Motor neuron (in vitro differentiated cells): ENCODE data around the gene OR2F1. TPM values are rescaled to one million over a fixed set of nuclear protein-coding genes. Genes with fewer than 3 reads are reported as not detected.
A peak's percentile ranks its signal among the peaks of the same experiment; 100 is the strongest.

Source experiments
- ATAC-seq, 8 experiments: fragments of 200-7000 bp; cut with Tn5 transposase; replicated peaks in 6 of 8; 2 replicates each; pipeline ENCODE4 v1.8.0; 2021; ENCODE audit warnings: mild to moderate bottlenecking in 8 of 8, moderate library complexity in 8 of 8
- H3K27ac ChIP-seq, 2 donors: fragments of 250-450 bp; sonication (Bioruptor Pico); 2 replicates each; pipeline ENCODE4 v1.9.0; 2021; ENCODE audit warnings: antibody characterized with exemption in 2 of 2, mild to moderate bottlenecking in 2 of 2, moderate library complexity in 1 of 2
- H3K4me1 ChIP-seq, 2 donors: fragments of 250-450 bp; sonication (Bioruptor Pico); replicated peaks in 1 of 2; 2 replicates each; pipeline ENCODE4 v1.6.1; 2021; ENCODE audit warnings: antibody characterized with exemption in 2 of 2, mild to moderate bottlenecking in 2 of 2, moderate library complexity in 1 of 2
- H3K4me3 ChIP-seq, 5 donors: fragments of 250-450 bp; sonication (Bioruptor Pico); 2 replicates each; pipeline ENCODE4 v1.9.0; 2021; ENCODE audit warnings: antibody characterized with exemption in 5 of 5, mild to moderate bottlenecking in 5 of 5, moderate library complexity in 4 of 5
- WGBS, 10 experiments: fragments of 450-650 bp; shearing (Covaris generic); methylation state at CpG; one replicate each; pipeline ENCODE4 v1.0.0; 2022; 5-methylcytosine and 5-hydroxymethylcytosine counted together
- in situ Hi-C, 9 experiments: fragments of 400-800 bp; cut with MboI; loops; one replicate each; pipeline ENCODE4 v1.15.0; 2021; ENCODE audit warnings: low sequenced_read_pairs in 9 of 9, low pct_unique_long_range_greater_than_20kb in 2 of 9; ENCODE audit not compliant: unreplicated experiment in 9 of 9
- total RNA-seq, 8 experiments: library from RNA; unstranded; fragments of 300-600 nt; gene quantifications; 2 replicates each; pipeline versions ENCODE4 v1.2.3 to v1.2.4, GENCODE V29; 2022

The OR2F1 gene, protein sequence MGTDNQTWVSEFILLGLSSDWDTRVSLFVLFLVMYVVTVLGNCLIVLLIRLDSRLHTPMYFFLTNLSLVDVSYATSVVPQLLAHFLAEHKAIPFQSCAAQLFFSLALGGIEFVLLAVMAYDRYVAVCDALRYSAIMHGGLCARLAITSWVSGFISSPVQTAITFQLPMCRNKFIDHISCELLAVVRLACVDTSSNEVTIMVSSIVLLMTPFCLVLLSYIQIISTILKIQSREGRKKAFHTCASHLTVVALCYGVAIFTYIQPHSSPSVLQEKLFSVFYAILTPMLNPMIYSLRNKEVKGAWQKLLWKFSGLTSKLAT
- under 1 TPM in 5 of 8 experiments, not detected in 3; 0.05 to 0.76 (median 0.22) TPM for total RNA-seq

DNA sequence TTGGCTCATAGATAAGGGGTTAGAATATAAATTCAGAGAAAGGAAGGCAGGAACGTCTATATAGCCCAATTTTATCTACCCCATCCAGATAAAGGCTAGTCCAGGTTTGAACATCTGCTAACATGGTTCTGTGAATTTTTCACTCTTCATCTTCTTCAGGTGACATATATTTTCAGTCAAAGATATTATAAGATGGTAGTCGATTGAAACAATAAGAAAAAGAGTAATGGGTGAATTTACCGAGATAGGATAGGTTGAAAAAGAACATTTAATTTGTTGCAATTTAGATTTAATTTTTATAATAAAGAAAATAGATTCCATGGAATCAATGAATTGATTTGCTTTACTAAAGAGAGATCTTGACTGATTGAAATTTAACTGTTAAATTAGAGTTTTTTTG lies at the start of gene OR2F1:
Gene OR2F1, plus strand, starts transcription at position 301 of the 400 bp plus-strand sequence. CDS start 5,127 bp downstream, outside the sequence.
- no peak within 1 kb of the TSS for H3K4me3 ChIP-seq
- WGBS, 10 experiments, result 36 to 92% (median 75%) methylated on average over 2 to 3 of the region's 3 CpGs
- no peak for ATAC-seq
- no peak within 1 kb of the TSS for H3K27ac ChIP-seq
- H3K4me1 ChIP-seq, result peaks cover 0 to 4% of the 10 kb centered on the region in 2 donors
- in situ Hi-C loops, result no loop called here

DNA sequence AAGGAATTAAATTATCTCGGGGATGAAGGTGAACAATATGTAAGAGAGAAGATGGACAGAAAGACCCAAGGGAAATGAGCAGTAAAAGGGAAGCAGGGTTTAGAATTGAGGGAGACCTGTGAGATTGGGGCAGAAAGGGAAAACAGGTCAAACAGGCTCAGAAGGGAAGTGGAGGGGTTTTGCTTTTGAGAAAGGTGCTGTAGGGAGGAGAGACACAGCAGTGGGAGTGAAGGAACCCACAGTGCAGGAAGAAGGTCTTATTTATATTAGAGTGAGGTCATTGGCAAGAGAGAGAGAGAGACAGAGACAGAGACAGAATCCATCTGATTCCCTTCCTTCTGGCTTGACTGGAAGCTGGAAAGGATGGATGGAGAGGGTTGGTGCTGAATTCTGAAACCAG lies 49.1 kb upstream of the OR2F1 start:
- H3K27ac ChIP-seq, result no peak overlapping the region
- no peak for ATAC-seq
- peaks cover 0 to 2% of the 10 kb centered on the region in 2 donors for H3K4me1 ChIP-seq
- no peak overlapping the region for H3K4me3 ChIP-seq
- in situ Hi-C loops, result loop anchor here in 1 of 9 experiments (25.0 kb wide), 1 partner anchor 107 kb away; the partner anchor contains the start of gene OR6B1
- 29 to 100% (median 68%) methylated on average over 1 of the region's 1 CpG; no CpG with 5 or more reads in 4 of the 10 experiments for WGBS, 10 experiments

DNA sequence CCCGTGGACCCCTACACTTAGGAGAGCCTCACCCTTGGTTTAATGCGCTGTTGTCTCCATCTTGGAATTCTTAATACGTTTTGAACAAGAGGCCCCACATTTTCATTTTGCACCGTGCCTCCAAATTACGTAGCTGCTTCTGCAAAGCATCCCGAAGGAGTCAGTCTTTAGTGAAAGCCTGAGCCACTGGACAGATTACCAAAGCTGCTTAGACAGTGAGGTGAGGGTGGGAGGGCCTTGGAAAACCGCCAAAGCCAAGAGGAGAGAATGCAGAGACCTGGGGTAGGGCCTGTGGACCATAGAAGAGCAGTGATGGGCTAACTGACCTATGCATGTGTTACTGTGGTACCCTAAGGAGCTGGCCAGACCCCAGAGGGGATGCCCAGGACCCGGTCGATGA lies 48.5 kb upstream of the OR2F1 start:
- in situ Hi-C loops, result loop anchor here in 1 of 9 experiments (25.0 kb wide), 1 partner anchor 106 kb away; the partner anchor contains the start of gene OR6B1
- no peaks in the 10 kb centered on the region for H3K4me1 ChIP-seq
- no peak overlapping the region for H3K27ac ChIP-seq
- H3K4me3 ChIP-seq, result no peak overlapping the region
- ATAC-seq, result no peak
- WGBS, 10 experiments, result 79 to 95% (median 90%) methylated on average over 2 to 9 of the region's 9 CpGs; no CpG with 5 or more reads in 1 of the 10 experiments

DNA sequence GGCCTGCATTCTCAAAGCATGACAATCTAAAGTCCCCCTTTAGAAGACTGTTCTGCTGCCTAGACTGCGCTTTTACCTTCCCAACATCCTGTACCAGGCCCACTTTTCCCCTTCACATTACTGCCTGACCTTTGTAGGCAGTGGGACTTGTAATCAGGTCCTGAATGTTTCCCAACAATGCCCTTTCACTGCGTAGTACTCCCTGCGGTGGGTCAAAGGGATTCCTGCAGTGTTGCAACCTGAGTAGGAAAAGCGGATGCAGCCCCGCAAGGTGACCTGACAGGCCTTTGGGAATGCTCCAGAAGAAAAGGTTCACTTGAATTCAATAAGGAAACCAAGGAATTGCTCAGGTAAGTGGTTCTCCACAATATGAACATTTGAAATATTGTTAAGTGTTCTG lies 47.7 kb upstream of the OR2F1 start:
- H3K4me1 ChIP-seq, result no peaks in the 10 kb centered on the region
- WGBS, 10 experiments, result 67 to 100% (median 96%) methylated on average over 1 to 4 of the region's 5 CpGs; no CpG with 5 or more reads in 4 of the 10 experiments
- in situ Hi-C loops, result loop anchor here in 1 of 9 experiments (25.0 kb wide), 1 partner anchor 105 kb away; the partner anchor contains the start of gene OR6B1
- H3K4me3 ChIP-seq, result no peak overlapping the region
- ATAC-seq, result no peak
- no peak overlapping the region for H3K27ac ChIP-seq

DNA sequence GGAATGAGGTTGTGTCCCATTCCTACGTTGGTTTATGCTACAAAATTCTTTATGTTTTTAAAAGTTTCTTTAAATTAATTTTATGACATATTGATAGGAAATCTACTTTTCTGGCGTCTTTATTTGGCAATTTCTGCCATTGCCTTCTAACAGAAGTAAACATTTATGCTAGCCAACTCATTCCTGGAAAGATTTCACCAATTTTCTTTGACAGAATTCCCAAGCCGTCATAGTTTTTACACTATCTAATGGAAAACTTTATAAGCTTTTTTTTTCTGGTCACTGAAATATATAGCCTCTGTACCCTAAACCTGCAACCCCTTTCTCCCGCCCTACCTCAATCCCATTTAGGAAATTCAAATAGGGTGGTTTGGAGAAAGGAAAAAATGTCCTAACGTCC lies 46.5 kb upstream of the OR2F1 start:
- WGBS, 10 experiments, result 5 to 100% (median 72%) methylated on average over 2 to 5 of the region's 5 CpGs
- in situ Hi-C loops, result loop anchor here in 1 of 9 experiments (25.0 kb wide), 1 partner anchor 104 kb away; the partner anchor contains the start of gene OR6B1
- ATAC-seq, result no peak
- Histone ChIP-seq H3K4me1 (no peaks in the 10 kb centered on the region), H3K27ac (no peak overlapping the region), H3K4me3 (no peak overlapping the region)

DNA sequence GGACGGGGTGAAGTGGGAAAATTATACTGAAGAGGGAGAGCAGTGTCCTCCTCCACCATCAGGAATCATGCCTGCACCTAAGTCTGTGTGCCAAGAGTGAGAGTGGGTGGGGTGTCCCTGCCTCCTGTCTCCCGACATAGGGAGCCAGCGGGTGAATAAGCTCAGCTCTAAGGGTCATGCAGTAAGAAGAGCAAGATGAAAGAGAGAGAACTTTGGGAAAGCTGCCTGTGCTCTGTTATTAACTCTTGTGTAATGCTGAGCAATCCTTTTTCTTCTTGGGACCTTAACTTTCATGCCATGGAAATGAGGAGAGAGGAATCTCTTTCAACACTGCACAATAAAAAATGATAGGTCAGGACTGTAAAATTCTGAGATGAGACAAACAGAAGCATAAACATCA lies 44.8 kb upstream of the OR2F1 start:
- WGBS, 10 experiments, result 0 to 95% (median 49%) methylated on average over 1 to 3 of the region's 3 CpGs; no CpG with 5 or more reads in 4 of the 10 experiments
- H3K4me1 ChIP-seq, result no peaks in the 10 kb centered on the region
- no peak overlapping the region for H3K27ac ChIP-seq
- in situ Hi-C loops, result loop anchor here in 1 of 9 experiments (25.0 kb wide), 1 partner anchor 102 kb away; the partner anchor contains the start of gene OR6B1
- no peak for ATAC-seq
- no peak overlapping the region for H3K4me3 ChIP-seq

DNA sequence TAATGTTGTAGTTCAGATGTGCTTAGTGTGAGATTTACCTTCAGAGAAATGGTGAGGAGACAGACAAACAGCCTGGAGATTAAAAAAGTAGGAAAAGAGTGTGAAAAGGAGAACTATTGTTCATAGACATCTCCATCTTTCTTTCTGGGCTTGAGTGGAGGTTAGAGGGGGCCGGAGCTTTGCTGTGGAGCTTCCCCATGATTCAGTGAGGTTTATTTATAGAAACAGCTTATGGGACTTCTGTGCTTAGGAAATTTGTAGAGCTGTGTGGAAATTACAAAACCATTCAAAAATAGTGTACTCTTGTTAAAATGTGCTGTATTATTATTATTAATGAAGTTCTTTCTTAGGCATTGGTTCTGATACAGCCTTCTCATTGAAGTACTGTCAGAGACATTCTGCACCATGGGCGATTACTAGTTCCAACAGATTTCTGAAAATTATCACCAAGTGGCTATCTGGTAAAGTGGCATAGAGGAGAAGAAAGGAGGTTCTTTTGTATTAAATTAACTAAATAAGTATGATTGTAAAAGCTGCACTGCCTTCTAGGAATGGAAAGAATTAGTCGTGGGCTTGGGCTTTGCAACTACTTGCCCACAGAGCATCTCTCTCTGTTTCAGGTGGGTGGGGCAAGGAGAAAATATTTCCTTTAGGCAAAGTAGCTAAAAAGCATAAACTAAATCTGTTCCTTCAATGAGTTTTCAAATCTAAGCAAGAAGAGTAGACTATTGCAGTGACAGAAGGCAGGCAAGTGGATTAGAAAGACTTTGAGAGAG lies 44.0 kb upstream of the OR2F1 start:
- 36 to 100% (median 82%) methylated on average over 1 to 3 of the region's 3 CpGs; no CpG with 5 or more reads in 3 of the 10 experiments for WGBS, 10 experiments
- no peak overlapping the region for H3K27ac ChIP-seq
- in situ Hi-C loops, result loop anchor here in 1 of 9 experiments (25.0 kb wide), 1 partner anchor 102 kb away; the partner anchor contains the start of gene OR6B1
- H3K4me1 ChIP-seq, result no peaks in the 10 kb centered on the region
- no peak for ATAC-seq
- H3K4me3 ChIP-seq, result no peak overlapping the region

DNA sequence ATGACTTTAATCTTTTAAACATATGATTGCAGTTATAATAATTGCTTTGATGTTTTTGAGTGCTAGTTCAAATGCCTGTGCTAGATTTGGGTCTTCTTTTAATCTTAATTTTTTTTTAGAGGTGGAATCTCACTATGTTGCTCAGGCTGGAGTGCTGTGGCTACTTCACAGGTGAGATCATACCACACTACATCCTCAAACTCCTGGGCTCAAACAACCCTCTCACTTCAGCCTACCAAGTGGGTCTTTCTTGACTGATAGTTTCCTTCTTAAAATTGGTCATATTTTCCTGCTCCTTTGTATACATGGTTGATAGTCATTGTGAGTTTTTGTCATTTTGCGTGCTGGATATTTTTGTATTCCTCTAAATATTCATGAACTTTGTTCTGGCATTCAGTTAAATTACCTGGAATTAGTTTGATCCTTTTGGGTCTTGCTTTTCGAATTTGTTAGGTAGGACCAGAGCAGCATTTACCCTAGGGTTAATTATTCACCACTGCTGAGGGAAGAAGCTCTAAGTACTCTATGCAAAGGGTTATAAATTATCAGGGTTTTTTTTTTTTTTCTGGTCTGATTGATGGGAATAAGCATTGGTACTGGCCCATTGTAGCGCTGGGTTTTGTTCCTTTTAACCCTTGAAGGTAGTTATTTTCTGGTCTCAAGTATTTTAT lies 40.6 kb upstream of the OR2F1 start:
- ATAC-seq, result no peak
- 10 to 100% (median 44%) methylated on average over 1 to 3 of the region's 3 CpGs for WGBS, 10 experiments
- H3K4me3 ChIP-seq, result no peak overlapping the region
- no peaks in the 10 kb centered on the region for H3K4me1 ChIP-seq
- no peak overlapping the region for H3K27ac ChIP-seq
- in situ Hi-C loops, result loop anchor here in 1 of 9 experiments (25.0 kb wide), 1 partner anchor 98 kb away; the partner anchor contains the start of gene OR6B1

DNA sequence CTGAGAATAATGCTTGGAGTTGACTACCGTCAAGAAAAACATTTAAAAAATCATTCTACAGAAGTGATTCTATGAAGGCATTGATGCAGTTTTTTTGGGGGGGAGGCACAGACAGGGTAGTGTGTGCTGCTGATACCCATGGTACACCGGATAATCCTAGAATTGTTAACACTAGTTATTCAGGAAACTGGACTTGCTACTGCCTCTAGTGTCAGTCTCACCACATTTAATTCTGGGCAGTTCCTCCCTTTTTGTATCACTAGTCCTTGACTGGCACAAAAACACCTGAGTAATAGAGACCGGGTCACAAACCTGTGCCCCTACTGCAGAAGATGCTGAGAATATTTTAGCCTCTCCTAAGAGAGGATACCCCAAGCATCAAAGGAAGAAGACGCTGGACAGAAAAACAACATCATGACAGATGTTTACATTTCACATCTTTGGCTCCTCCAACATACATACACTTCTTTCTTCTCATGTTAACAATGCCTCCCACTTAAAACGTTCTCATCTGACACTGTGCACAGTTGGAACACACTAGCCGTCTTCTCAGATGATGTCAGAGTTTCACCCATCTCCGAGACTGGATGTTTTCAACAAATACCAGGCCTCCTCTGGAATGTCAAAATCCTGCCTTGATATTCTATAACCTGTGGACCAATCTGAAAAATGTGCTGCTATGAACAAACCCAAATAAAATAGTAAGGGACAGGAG lies 39.5 kb upstream of the OR2F1 start:
- in situ Hi-C loops, result loop anchor here in 1 of 9 experiments (25.0 kb wide), 1 partner anchor 97 kb away; the partner anchor contains the start of gene OR6B1
- no peak overlapping the region for H3K4me3 ChIP-seq
- H3K4me1 ChIP-seq, result no peaks in the 10 kb centered on the region
- ATAC-seq, result no peak
- WGBS, 10 experiments, result 32 to 100% (median 69%) methylated on average over 1 to 7 of the region's 7 CpGs
- H3K27ac ChIP-seq, result no peak overlapping the region

DNA sequence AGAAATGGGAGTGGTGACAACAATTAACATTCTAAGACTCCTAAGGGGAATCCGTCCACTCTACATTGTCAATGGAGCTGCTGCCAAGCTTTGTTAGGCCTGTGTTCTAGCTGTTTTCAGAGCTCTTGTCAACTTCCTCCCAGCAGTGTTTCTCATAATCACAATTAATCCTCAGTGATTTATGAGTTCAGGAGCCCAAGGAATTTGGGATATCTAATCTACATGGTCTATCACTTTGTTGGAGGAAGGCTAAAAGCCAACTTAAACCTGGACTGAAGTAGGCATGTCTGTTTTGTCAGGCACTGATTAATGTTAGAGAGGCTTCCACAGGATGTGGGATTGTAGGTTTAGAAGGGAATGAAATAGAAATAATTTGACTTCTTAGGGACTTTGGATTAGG lies 29.8 kb upstream of the OR2F1 start:
- Histone ChIP-seq H3K4me3 (no peak overlapping the region), H3K27ac (no peak overlapping the region), H3K4me1 (no peaks in the 10 kb centered on the region)
- ATAC-seq, result peak in 2 of 8 experiments; percentile 20 to 35
- WGBS, 10 experiments, result 0 to 100% (median 50%) methylated on average over 1 of the region's 1 CpG; no CpG with 5 or more reads in 5 of the 10 experiments
- in situ Hi-C loops, result loop anchor here in 1 of 9 experiments (25.0 kb wide), 1 partner anchor 87 kb away; the partner anchor contains the start of gene OR6B1

DNA sequence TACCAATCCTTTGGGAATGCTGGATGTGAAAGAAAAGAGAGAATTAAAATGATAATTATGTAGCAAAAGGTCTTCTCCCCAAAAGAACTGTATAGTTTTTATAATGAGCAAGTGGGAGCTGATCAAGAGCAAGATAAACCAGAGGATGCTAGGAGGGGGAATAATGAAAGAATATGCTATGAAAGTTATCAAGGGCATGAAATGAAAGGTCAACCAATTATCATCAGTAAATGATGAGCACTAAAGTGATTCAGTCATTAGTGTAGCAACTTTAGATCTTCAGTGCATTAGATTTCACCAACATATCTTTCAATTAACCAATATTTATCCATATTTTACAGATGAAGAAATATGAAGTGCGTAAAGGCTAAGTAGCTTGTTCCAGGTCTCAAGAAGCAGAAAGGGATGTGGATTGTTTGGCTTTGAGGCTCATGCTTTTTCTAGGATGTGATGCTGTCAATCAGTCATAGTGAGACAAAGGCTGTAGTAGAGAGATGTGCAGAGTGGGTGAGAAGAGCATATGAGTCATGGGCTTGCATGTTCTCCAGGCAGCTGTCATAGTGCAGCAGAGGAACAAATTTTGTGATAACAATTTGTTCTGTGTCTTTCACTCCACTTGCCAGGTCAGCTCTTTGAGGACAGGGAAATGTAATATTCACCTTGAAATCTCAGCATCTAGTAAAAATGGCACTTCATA lies 25.3 kb upstream of the OR2F1 start:
- in situ Hi-C loops, result no loop called here
- no peak overlapping the region for H3K4me3 ChIP-seq
- no peaks in the 10 kb centered on the region for H3K4me1 ChIP-seq
- H3K27ac ChIP-seq, result no peak overlapping the region
- peak in 3 of 8 experiments; percentile 54 to 68 (median 55) for ATAC-seq
- 75 to 100% (median 100%) methylated on average over 1 of the region's 1 CpG; no CpG with 5 or more reads in 5 of the 10 experiments for WGBS, 10 experiments
